22Rv1 (cell line): ENCODE data around the gene TMEM158.

Experiments
- ZFX ChIP-seq: fragments of 450-650 bp; IDR thresholded peaks from 2 replicates; pipeline ENCODE4 v1.6.1; 2017; ENCODE audit warnings: antibody characterized with exemption, borderline replicate concordance
- TF ChIP-seq, protein P1 (sequence below): fragments of 450-650 bp; IDR thresholded peaks from 2 replicates; pipeline ENCODE4 v1.5.1; 2017; ENCODE audit warnings: mild to moderate bottlenecking

DNA sequence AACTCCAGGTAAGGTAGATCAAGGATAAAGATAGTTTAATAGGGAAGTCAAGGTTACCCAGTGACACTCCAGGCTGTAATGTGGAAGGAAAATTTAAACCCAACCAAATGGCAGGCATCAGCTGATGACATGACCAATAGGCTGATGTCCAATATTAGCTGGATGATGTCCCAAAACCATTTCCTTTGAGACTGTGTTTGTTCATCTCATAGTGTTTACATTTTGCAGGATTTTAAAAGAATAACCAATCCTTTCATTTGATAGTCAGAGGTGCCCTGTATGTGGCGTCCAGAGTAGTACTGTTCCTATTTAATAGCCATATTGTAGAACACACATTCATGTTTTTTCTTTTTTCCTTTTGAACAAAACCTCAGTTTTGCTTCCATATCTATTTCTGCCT lies 23.3 kb upstream of the TMEM158 start:
- TF ChIP-seq, protein P1, sequence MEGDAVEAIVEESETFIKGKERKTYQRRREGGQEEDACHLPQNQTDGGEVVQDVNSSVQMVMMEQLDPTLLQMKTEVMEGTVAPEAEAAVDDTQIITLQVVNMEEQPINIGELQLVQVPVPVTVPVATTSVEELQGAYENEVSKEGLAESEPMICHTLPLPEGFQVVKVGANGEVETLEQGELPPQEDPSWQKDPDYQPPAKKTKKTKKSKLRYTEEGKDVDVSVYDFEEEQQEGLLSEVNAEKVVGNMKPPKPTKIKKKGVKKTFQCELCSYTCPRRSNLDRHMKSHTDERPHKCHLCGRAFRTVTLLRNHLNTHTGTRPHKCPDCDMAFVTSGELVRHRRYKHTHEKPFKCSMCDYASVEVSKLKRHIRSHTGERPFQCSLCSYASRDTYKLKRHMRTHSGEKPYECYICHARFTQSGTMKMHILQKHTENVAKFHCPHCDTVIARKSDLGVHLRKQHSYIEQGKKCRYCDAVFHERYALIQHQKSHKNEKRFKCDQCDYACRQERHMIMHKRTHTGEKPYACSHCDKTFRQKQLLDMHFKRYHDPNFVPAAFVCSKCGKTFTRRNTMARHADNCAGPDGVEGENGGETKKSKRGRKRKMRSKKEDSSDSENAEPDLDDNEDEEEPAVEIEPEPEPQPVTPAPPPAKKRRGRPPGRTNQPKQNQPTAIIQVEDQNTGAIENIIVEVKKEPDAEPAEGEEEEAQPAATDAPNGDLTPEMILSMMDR: no peak
- no peak for TF ChIP-seq ZFX
